Neural cell (in vitro differentiated cells): ENCODE results near the gene F3. TPM values are rescaled to one million over a fixed set of nuclear protein-coding genes. Genes with fewer than 3 reads are reported as not detected.

Experiments used
- H2AFZ ChIP-seq: fragments of 200-600, 300-800 bp; sonication (generic), shearing (Covaris generic); 2 replicates; pipeline ENCODE4 v1.6.0; 2014; ENCODE audit warnings: low read depth, mild to moderate bottlenecking, antibody characterized with exemption, low read length, moderate library complexity
- H3F3A ChIP-seq: fragments of 200-600 bp; shearing (Covaris generic); 2 replicates; pipeline ENCODE4 v1.6.1; 2016; ENCODE audit warnings: mild to moderate bottlenecking, moderate library complexity, mixed read lengths, antibody characterized with exemption, low read length; ENCODE audit not compliant: insufficient read depth, poor library complexity, severe bottlenecking
- H3K27ac ChIP-seq: fragments of 200-600, 300-800 bp; sonication (generic), shearing (Covaris generic); 2 replicates; pipeline ENCODE4 v1.5.1; 2014; ENCODE audit warnings: mild to moderate bottlenecking, low read length, moderate library complexity
- H3K27me3 ChIP-seq: fragments of 300-800, 200-600 bp; sonication (generic), shearing (Covaris generic); 2 replicates; pipeline ENCODE4 v1.6.0; 2014; ENCODE audit warnings: mild to moderate bottlenecking, low read depth, low read length, moderate library complexity; ENCODE audit not compliant: insufficient read depth
- H3K36me3 ChIP-seq: fragments of 300-800, 200-600 bp; sonication (generic), shearing (Covaris generic); 2 replicates; pipeline ENCODE4 v1.5.1; 2014; ENCODE audit warnings: mild to moderate bottlenecking, antibody characterized with exemption, low read length, moderate library complexity; ENCODE audit not compliant: insufficient read depth
- H3K4me2 ChIP-seq: fragments of 300-800, 200-600 bp; sonication (generic), shearing (Covaris generic); 2 replicates; pipeline ENCODE4 v1.6.0; 2014; ENCODE audit warnings: mild to moderate bottlenecking, low read length
- H3K4me3 ChIP-seq: fragments of 300-800, 200-600 bp; sonication (generic), shearing (Covaris generic); 2 replicates; pipeline ENCODE4 v1.5.1; 2014; ENCODE audit warnings: mild to moderate bottlenecking, low read length, moderate library complexity
- H3K79me2 ChIP-seq: fragments of 200-600 bp; shearing (Covaris generic); replicated peaks from 2 replicates; pipeline ENCODE4 v1.6.0; 2014; ENCODE audit warnings: mild to moderate bottlenecking, low read length, moderate library complexity; ENCODE audit not compliant: insufficient read depth
- H3K9ac ChIP-seq: fragments of 300-800, 200-600 bp; sonication (generic), shearing (Covaris generic); 2 replicates; pipeline ENCODE4 v1.6.1; 2016; ENCODE audit warnings: mild to moderate bottlenecking, low read length, mixed read lengths
- H3K9me2 ChIP-seq: fragments of 200-600 bp; shearing (Covaris generic); 2 replicates; pipeline ENCODE4 v1.6.1; 2016; ENCODE audit warnings: mild to moderate bottlenecking, low read length, mixed read lengths; ENCODE audit not compliant: insufficient read depth
- H3K9me3 ChIP-seq: fragments of 200-600, 300-800 bp; sonication (generic), shearing (Covaris generic); 2 replicates; pipeline ENCODE4 v1.6.1; 2016; ENCODE audit warnings: mild to moderate bottlenecking, mixed run types, low read length, moderate library complexity, mixed read lengths
- H4K20me1 ChIP-seq: fragments of 200-600 bp; shearing (Covaris generic); 2 replicates; pipeline ENCODE4 v1.6.1; 2016; ENCODE audit warnings: mild to moderate bottlenecking, mixed run types; ENCODE audit not compliant: insufficient read depth
- CTCF ChIP-seq: fragments of 450-650 bp; IDR thresholded peaks from 2 replicates; pipeline ENCODE4 v1.5.1; 2014; ENCODE audit warnings: antibody characterized with exemption, mild to moderate bottlenecking, moderate library complexity; ENCODE audit not compliant: poor library complexity, severe bottlenecking
- EP300 ChIP-seq: fragments of 450-650 bp; conservative IDR thresholded peaks from 2 replicates; pipeline ENCODE4 v1.6.1; 2014; ENCODE audit warnings: antibody characterized with exemption, mild to moderate bottlenecking, moderate library complexity; ENCODE audit not compliant: poor library complexity, severe bottlenecking
- EZH2 ChIP-seq: fragments of 200-600, 300-800 bp; shearing (Covaris generic), sonication (generic); IDR thresholded peaks from 2 replicates; pipeline ENCODE4 v1.6.1; 2014; ENCODE audit warnings: antibody characterized with exemption, low read length, borderline replicate concordance, mild to moderate bottlenecking; ENCODE audit not compliant: insufficient read depth, poor library complexity, severe bottlenecking
- MXI1 ChIP-seq: fragments of 450-650 bp; conservative IDR thresholded peaks from 2 replicates; pipeline ENCODE4 v1.6.1; 2014; ENCODE audit warnings: antibody characterized with exemption, mild to moderate bottlenecking; ENCODE audit not compliant: poor library complexity, severe bottlenecking
- POLR2AphosphoS5 ChIP-seq: IDR thresholded peaks from 2 replicates; pipeline ENCODE4 v1.6.1; 2012
- RAD21 ChIP-seq: fragments of 450-650 bp; conservative IDR thresholded peaks from 2 replicates; pipeline ENCODE4 v1.6.1; 2014; ENCODE audit warnings: antibody characterized with exemption, mild to moderate bottlenecking, moderate library complexity
- SMC3 ChIP-seq: fragments of 450-650 bp; conservative IDR thresholded peaks from 2 replicates; pipeline ENCODE4 v1.6.1; 2014; ENCODE audit warnings: antibody characterized with exemption, mild to moderate bottlenecking, moderate library complexity; ENCODE audit not compliant: poor library complexity
- TAF1 ChIP-seq: IDR thresholded peaks from 2 replicates; pipeline ENCODE4 v1.6.1; 2012; ENCODE audit warnings: low read depth
- polyA plus RNA-seq: library from polyadenylated mRNA; depleted of rRNA; stranded (reverse); fragments of >200 nt; gene quantifications from 2 replicates; pipeline ENCODE4 v1.2.3, GENCODE V29; 2014
- TF ChIP-seq, protein P1 (sequence below): IDR thresholded peaks from 2 replicates; pipeline ENCODE4 v1.6.1; 2012; ENCODE audit warnings: borderline replicate concordance

F3 gene
- polyA plus RNA-seq, 1 donor from 2014 or later = 0.10 TPM

- Histone ChIP-seq H4K20me1 (no peaks in the 10 kb centered on the region), H3K27me3 (no peaks in the 10 kb centered on the region), H2AFZ (no peak overlapping the region), H3K4me2 (no peak overlapping the region), H3K9me2 (no peaks in the 10 kb centered on the region), H3K4me3 (no peak overlapping the region), H3K9me3 (no peaks in the 10 kb centered on the region), H3K27ac (no peak overlapping the region), H3K36me3 (no peaks in the 10 kb centered on the region), H3K79me2 (no peaks in the 10 kb centered on the region), H3K9ac (no peak overlapping the region), H3F3A (no peaks in the 10 kb centered on the region)
- no peak for TF ChIP-seq SMC3
- TF ChIP-seq TAF1 = no peak
- TF ChIP-seq MXI1 = no peak
- no peak for TF ChIP-seq RAD21
- TF ChIP-seq CTCF = no peak
- TF ChIP-seq POLR2AphosphoS5 = no peak
- TF ChIP-seq EP300 = no peak
- TF ChIP-seq EZH2 = no peak
- TF ChIP-seq, protein P1, sequence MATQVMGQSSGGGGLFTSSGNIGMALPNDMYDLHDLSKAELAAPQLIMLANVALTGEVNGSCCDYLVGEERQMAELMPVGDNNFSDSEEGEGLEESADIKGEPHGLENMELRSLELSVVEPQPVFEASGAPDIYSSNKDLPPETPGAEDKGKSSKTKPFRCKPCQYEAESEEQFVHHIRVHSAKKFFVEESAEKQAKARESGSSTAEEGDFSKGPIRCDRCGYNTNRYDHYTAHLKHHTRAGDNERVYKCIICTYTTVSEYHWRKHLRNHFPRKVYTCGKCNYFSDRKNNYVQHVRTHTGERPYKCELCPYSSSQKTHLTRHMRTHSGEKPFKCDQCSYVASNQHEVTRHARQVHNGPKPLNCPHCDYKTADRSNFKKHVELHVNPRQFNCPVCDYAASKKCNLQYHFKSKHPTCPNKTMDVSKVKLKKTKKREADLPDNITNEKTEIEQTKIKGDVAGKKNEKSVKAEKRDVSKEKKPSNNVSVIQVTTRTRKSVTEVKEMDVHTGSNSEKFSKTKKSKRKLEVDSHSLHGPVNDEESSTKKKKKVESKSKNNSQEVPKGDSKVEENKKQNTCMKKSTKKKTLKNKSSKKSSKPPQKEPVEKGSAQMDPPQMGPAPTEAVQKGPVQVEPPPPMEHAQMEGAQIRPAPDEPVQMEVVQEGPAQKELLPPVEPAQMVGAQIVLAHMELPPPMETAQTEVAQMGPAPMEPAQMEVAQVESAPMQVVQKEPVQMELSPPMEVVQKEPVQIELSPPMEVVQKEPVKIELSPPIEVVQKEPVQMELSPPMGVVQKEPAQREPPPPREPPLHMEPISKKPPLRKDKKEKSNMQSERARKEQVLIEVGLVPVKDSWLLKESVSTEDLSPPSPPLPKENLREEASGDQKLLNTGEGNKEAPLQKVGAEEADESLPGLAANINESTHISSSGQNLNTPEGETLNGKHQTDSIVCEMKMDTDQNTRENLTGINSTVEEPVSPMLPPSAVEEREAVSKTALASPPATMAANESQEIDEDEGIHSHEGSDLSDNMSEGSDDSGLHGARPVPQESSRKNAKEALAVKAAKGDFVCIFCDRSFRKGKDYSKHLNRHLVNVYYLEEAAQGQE = no peak
Observed at GRCh38 chr1:94528826-94529225, 12.7 kb downstream of the F3 start.

- no peaks in the 10 kb centered on the region for H3K9me3 ChIP-seq
- H3K27ac ChIP-seq = no peak overlapping the region
- TF ChIP-seq POLR2AphosphoS5 (no peak), MXI1 (no peak), RAD21 (no peak), TAF1 (no peak), CTCF (no peak), EP300 (no peak), SMC3 (no peak), EZH2 (no peak)
- TF ChIP-seq, protein P1 = no peak
- H3F3A ChIP-seq = no peaks in the 10 kb centered on the region
- H3K4me2 ChIP-seq = no peak overlapping the region
- H3K79me2 ChIP-seq = no peaks in the 10 kb centered on the region
- H3K27me3 ChIP-seq = no peaks in the 10 kb centered on the region
- H3K9ac ChIP-seq = no peak overlapping the region
- no peaks in the 10 kb centered on the region for H3K36me3 ChIP-seq
- H3K4me3 ChIP-seq = no peak overlapping the region
- H2AFZ ChIP-seq = no peak overlapping the region
- no peaks in the 10 kb centered on the region for H3K9me2 ChIP-seq
- H4K20me1 ChIP-seq = no peaks in the 10 kb centered on the region
Observed at GRCh38 chr1:94528299-94528698, 13.3 kb downstream of the F3 start.
